ENCODE results near the gene PKIB.

GRCh38 chr6:122576888-122577287 is 33.3 kb upstream of the PKIB start:
- TF ChIP-seq POLR2A (IDR thresholded peaks at IDR 0.05; ENCODE audit: low read length) = no peak
- TF ChIP-seq GATA1 (IDR thresholded peaks at IDR 0.05; ENCODE audit: low read depth, low read length) = no peak

Measured in erythroblast (primary cell).